HG02973 (cell line): Measurements from ENCODE around the gene METTL23.

Source experiments
- ATAC-seq: cut with Tn5 transposase; IDR thresholded peaks from one replicate; pipeline ENCODE4 v1.9.1; 2021; ENCODE audit warnings: moderate library complexity; ENCODE audit not compliant: unreplicated experiment

Gene METTL23

GRCh38 chr17:76755285-76755684, 28.6 kb downstream of the METTL23 start:
- ATAC-seq = no peak

GRCh38 chr17:76757256-76757655, 30.6 kb downstream of the METTL23 start:
- no peak for ATAC-seq

- no peak for ATAC-seq
Measured at GRCh38 chr17:76758570-76758969, 31.9 kb downstream of the METTL23 start.

- ATAC-seq = no peak
Measured at GRCh38 chr17:76772842-76773525, 46.3 kb downstream of the METTL23 start.

- no peak for ATAC-seq
Measured at GRCh38 chr17:76775021-76775600, 48.5 kb downstream of the METTL23 start.

GRCh38 chr17:76781056-76781982, 54.7 kb downstream of the METTL23 start:
- no peak for ATAC-seq

GRCh38 chr17:76783146-76783545, 56.5 kb downstream of the METTL23 start:
- ATAC-seq = no peak
